ENCODE data around the gene GSK3A. TPM values are rescaled to one million over a fixed set of nuclear protein-coding genes. Genes with fewer than 3 reads are reported as not detected.

The GSK3A gene
- total RNA-seq, 1 experiment from 2014 or later: 50.8 TPM

GRCh38 chr19:42280815-42281145, 38.4 kb upstream of the GSK3A start (continued):
- TF ChIP-seq PRDM15 (CRISPR knock-in tag; IDR thresholded peaks at IDR 0.05) (no peak), TP53 (CRISPR knock-in tag; IDR thresholded peaks at IDR 0.05) (no peak), CBFB (CRISPR knock-in tag; IDR thresholded peaks at IDR 0.05; ENCODE audit: low read depth) (no peak)

GRCh38 chr19:42279902-42280814, 37.8 kb upstream of the GSK3A start:
- no peaks in the 10 kb centered on the region for H3K36me3 Mint-ChIP-seq
- H3K4me3 Mint-ChIP-seq: peak overlapping the region; percentile 74
- H3K9me3 Mint-ChIP-seq: no peaks in the 10 kb centered on the region
- no peak overlapping the region for H3K27ac Mint-ChIP-seq
- ATAC-seq: peak; percentile 15
- peak; percentile 88 for DNase-seq (ENCODE audit: low spot score)
- CTCF ChIA-PET: interaction anchor here (0.6 to 7.5 kb wide), 47 partner anchors 8 to 1699 kb away, joined by 3 to 239 read pairs (median 4); partner anchors contain the start of genes CIC, DEDD2, ERF and GSK3A
- POLR2A ChIA-PET: interaction anchor here (0.7 to 2.2 kb wide), 8 partner anchors 11 to 185 kb away, joined by 3 to 28 read pairs (median 5); partner anchors contain the start of gene CIC
- no peaks in the 10 kb centered on the region for H3K27me3 Mint-ChIP-seq (ENCODE audit: low read depth)
- peaks cover 27% of the 10 kb centered on the region for H3K4me1 Mint-ChIP-seq
- no peak for TF ChIP-seq ATF2 (CRISPR knock-in tag; IDR thresholded peaks at IDR 0.05; ENCODE audit: borderline replicate concordance, low read depth)
- no peak for TF ChIP-seq PRRX2 (CRISPR knock-in tag; IDR thresholded peaks at IDR 0.05)
- TF ChIP-seq IRF2 (CRISPR knock-in tag; IDR thresholded peaks at IDR 0.05; ENCODE audit: borderline replicate concordance, low read depth): no peak
- TF ChIP-seq CDX4 (CRISPR knock-in tag; IDR thresholded peaks at IDR 0.05; ENCODE audit: borderline replicate concordance): no peak
- TF ChIP-seq USF1 (CRISPR knock-in tag; IDR thresholded peaks at IDR 0.05): no peak
- TF ChIP-seq MLX (CRISPR knock-in tag; IDR thresholded peaks at IDR 0.05): no peak
- 0 out of 2 replicates have a peak, but pooled peaks have one; percentile 35 for TF ChIP-seq E2F5 (CRISPR knock-in tag; IDR thresholded peaks at IDR 0.05)
- TF ChIP-seq ARID4B (CRISPR knock-in tag; IDR thresholded peaks at IDR 0.05; ENCODE audit: borderline replicate concordance): peak; percentile 80; the same call in 1 of the 2 replicates
- TF ChIP-seq FOXJ3 (CRISPR knock-in tag; IDR thresholded peaks at IDR 0.05; ENCODE audit: borderline replicate concordance): no peak
- TF ChIP-seq ATF3 (CRISPR knock-in tag; conservative IDR thresholded peaks at IDR 0.05): no peak
- 0 out of 2 replicates have a peak, but pooled peaks have one; percentile 49 for TF ChIP-seq NR3C1 (CRISPR knock-in tag; conservative IDR thresholded peaks at IDR 0.05; ENCODE audit: low read depth)
- TF ChIP-seq TEAD1 (CRISPR knock-in tag; IDR thresholded peaks at IDR 0.05): no peak
- TF ChIP-seq MAX (CRISPR knock-in tag; IDR thresholded peaks at IDR 0.05): 0 out of 2 replicates have a peak, but pooled peaks have one; percentile 8
- no peak for TF ChIP-seq OVOL2 (CRISPR knock-in tag; IDR thresholded peaks at IDR 0.05; ENCODE audit: borderline replicate concordance)
- peak; percentile 96 for TF ChIP-seq NFYB (CRISPR knock-in tag; conservative IDR thresholded peaks at IDR 0.05; ENCODE audit: low read depth)

All from WTC11 (cell line).